ENCODE data around the gene CRTC3.

The CRTC3 gene

GRCh38 chr15:90593499-90594158 lies 63.9 kb downstream of the CRTC3 start:
- DNase-seq (ENCODE audit: low read depth), result no peak

DNA sequence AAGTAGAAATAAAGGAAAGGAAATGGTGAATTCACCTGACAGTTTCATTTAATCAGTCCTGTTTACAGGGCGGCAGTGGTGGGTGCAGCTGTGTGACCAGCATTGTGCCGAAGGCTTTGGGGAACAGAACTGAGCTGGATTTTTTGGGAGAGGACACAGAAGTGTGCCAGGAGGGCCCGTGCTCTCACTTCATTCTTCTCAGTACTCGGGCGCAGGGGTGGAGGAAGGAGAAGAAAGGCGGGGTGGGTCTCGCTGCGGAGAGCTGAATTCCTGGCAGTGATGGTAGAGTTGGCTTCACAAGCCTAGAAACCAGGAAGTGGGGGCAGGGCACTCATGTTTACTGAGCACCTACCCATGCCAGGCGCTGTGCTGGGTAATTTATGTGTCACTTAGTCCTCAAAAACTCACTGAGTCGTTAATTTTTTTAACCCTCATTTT lies 64.6 kb downstream of the CRTC3 start:
- DNase-seq (ENCODE audit: low read depth), result no peak

- no peak for DNase-seq (ENCODE audit: low read depth)
Observed at GRCh38 chr15:90595763-90596155, 66.0 kb downstream of the CRTC3 start.

- no peak for DNase-seq (ENCODE audit: low read depth)
Observed at GRCh38 chr15:90596943-90597342, 67.2 kb downstream of the CRTC3 start.

DNA sequence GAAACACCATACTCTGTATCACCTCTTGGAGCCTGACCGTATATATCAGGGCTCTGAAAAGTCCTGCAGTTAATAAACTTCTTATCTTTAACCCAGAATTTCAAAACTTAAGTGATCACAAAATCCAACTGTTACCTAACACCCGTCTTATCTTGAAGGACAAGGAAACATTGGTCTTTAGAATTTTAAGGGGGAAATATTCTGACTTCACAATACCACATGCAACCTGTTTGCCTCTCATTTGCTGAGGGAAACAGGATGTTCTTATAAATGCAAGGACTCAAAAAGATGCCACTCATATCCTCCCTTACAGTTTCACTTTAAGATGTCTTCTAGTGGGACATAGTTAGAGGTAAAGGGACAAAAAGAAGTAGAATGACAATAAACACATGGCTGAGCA lies 67.9 kb downstream of the CRTC3 start:
- no peak for DNase-seq (ENCODE audit: low read depth)

DNA sequence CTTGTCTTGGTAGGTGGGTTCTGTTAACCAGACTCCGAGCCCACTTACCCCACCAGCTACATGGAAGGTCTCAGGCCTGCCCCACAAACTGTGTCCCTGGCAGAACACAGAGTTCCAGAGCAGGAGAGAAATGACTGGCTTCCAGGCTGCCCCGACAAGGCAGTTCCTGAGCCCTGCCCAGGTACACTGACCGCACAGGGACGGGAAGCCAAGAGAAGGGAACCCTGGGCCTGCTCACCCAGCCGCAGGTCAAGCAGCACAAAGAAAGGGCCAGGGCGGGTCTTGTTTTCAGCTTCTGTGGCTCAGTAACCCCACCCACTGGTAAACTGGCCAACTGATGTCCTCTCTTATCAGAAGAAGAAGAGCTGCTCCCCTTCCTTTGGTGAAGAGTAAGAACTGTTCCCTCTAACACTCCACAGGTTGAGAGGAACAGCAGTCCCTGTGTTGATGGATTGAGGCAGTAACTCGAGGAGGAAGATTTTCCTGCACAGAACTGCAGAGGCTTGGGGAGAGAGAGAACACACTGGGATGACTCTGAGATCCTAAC lies 68.4 kb downstream of the CRTC3 start:
- no peak for DNase-seq (ENCODE audit: low read depth)

DNA sequence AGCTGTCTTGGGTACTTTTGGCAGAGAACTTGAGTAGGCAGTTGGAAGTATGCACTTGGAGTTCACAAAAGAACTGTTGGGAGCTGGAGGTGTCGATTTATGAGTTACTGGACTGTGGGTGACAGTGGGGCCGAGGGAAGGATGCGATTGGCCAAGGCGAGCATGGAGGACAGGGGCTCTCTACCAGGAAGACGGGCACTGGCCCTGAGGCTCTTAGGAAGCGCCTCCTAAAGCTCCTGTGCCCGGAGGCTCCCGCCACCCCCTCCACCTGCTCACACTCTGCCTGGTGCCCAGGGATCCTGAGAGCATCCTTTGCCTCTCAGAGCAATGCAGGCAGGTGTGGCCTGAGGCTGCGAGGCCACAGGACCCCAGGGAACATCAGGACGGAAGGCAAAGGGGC lies 69.0 kb downstream of the CRTC3 start:
- DNase-seq (ENCODE audit: low read depth), result no peak

DNA sequence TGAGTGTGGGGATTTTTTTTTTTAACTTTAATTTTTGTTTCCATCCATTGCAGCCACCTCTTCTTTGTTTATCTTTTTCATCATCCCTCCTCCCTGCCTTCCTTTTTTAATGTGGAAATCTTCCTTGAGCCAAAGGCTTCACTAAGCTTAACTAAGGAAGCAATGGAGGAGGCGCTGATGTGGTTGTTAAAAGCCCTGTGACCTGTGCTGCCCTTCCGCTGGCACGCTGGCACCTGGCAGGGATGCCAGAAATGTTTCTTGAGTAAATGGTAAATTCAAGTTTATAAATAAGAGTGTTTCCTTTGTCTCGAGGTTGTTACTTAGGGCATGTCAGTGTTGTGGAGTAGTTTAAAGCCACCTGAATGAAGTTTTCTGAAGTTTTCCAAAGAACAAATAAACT lies 69.4 kb downstream of the CRTC3 start:
- DNase-seq (ENCODE audit: low read depth), result no peak

DNA sequence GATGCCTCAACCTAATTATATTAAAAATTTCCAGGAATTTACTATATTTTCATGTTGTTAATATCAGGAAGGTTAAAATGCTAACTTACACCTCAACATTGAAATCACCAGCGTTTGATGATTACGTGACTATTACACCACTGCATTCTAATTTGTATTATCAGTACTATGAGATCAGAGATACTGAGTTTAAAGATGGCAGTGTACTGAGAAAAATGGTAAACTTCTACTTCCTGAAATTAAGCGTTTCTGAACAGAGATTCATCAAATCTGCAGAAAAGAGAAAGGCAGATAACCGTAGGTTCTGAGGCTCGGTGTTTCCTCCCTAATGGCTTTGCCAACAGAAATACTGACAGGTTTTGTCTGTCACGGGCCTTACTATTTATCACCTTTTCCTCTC lies 69.9 kb downstream of the CRTC3 start:
- DNase-seq (ENCODE audit: low read depth), result no peak

- DNase-seq (ENCODE audit: low read depth), result no peak
Observed at GRCh38 chr15:90600954-90601353, 71.2 kb downstream of the CRTC3 start.

GRCh38 chr15:90603893-90604292 lies 74.2 kb downstream of the CRTC3 start:
- no peak for DNase-seq (ENCODE audit: low read depth)

DNA sequence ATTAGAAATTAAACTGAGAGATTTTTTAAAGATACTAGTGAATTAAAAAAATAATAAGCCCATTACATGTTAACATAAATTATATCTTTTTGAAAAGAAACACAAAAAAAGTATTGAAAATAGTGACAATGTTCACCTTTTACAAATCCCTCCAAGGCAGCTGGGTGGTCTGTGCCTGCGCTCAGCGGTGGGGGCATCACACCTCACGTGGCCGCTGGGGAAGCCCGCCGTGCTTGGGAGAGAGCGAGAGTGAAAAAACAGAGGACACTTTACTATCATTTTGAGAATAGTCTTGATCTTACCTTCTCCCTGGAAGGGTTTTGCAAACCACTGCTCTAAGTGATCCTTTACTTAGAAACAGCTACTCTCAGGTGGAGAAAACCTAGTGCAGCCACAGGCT lies 76.9 kb downstream of the CRTC3 start:
- no peak for DNase-seq (ENCODE audit: low read depth)

GRCh38 chr15:90607361-90607760 lies 77.6 kb downstream of the CRTC3 start:
- no peak for DNase-seq (ENCODE audit: low read depth)

GRCh38 chr15:90609242-90610180 lies 79.8 kb downstream of the CRTC3 start:
- no peak for DNase-seq (ENCODE audit: low read depth)

DNA sequence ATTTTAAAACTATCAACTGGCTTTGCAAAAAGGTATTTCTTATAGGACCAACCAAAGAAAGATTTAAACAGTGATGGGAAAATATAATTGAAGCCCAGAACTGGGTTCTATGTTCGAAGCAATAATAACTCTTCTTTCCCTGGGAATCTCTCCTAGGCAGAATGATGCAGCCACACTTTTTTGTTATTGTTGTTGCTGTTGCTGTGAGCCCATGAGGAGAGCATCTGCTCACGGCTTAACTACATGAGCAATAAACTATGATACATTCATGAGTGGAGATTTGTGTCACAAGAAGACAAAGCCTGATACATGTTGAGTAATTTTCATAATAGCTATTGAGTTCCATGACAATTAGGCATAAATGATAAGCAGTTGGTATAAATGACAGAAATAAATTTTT lies 80.5 kb downstream of the CRTC3 start:
- DNase-seq (ENCODE audit: low read depth), result no peak

GRCh38 chr15:90611157-90611556 lies 81.4 kb downstream of the CRTC3 start:
- DNase-seq (ENCODE audit: low read depth), result no peak

GRCh38 chr15:90617171-90617570 lies 87.4 kb downstream of the CRTC3 start:
- DNase-seq (ENCODE audit: low read depth), result no peak

DNA sequence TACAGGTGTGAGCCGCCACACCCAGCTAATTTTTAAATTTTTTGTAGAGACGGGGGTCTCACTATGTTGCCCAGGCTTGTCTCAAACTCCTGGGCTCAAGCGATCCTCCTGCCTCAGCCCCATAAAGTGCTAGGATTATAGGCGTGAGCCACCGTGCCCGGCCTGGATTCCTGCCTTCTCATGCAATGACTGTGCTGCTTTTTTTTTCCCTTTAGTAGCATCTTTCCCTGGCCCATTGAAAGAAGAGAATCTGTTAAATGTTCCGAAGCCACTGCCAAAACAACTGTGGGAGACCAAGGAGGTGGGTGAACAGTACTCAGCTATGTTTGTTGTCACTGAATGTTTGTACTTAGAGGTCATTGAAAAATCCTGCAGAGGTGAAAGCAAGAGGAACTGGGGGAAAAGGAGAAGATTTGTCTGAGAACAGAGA lies 88.0 kb downstream of the CRTC3 start:
- DNase-seq (ENCODE audit: low read depth), result no peak

DNA sequence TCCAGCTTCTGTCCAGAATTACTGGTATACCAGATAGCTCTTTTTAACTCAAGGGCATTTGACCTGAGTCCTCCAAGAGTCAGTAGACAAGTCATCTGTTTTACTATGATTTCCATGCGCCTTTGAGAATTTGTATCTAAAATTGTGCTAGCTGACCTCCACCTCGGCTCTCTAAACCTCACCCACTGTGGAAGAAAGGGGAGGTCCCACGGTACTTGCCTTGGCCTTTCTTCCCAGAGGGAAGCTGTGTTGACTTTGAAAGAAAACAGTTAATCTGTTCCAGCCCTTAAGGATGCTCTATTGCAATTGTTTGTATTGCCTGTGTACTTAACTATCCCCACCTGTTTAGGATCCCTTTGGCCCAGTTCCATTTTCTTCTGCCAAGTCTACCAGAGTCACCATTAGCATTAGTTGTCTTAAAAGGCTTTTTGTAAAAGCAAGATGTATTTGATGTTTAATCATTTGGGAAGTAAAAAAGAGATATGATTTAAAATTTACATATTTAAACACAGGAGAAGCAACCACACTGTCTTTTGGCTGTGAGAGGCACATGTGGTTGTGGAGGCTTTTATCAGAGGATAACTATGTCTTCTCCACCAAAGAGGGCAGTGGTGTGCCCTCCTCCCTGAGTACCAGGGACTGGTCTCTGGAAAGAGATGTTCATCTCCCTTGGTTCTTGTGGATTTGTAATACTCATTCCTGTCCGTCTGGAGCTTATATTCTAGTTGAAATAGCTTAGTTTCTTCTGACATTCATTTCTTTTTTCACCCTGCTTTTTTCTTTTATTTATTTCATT lies 88.8 kb downstream of the CRTC3 start:
- DNase-seq (ENCODE audit: low read depth), result no peak

DNA sequence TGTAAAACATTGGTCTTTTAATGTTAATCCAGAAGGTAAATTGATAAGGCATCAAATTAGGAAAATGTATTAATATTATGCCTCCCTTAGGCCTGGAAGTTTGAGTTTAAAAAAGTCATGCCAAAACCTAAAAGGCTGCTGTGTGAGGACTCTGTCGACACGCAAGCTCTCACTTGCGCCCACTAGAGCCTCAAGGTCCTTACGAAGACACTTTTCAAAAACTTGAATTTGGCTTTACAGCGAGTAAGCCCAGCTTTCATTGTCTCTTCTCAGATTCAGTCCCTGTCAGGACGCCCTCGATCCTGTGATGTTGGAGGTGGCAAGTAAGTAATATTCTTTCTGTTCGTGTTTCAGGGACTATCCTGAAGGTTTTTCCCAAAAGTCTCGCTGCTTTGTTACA lies 89.7 kb downstream of the CRTC3 start:
- no peak for DNase-seq (ENCODE audit: low read depth)

DNA sequence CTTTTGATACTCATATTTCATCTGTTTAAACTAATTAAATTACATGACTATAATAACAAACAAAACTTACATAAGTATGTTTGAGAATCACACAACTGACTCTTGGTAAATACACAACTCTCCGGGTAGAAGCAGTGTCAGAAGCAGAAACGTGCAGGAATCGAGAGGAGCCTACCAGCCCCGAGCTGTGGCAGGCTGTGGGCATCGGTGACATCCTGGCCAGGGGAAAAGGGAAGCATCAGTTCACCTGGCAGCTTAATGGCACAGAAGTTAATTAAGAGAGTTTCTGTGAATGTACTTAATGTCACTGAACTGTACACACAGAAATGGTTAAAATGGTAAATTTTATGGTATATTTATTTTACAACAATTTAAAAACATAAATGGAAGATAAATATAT lies 90.2 kb downstream of the CRTC3 start:
- no peak for DNase-seq (ENCODE audit: low read depth)

- no peak for DNase-seq (ENCODE audit: low read depth)
Observed at GRCh38 chr15:90620379-90621067, 90.8 kb downstream of the CRTC3 start.

All from non-pigmented ciliary epithelial cell (primary cell).